GM12878 (cell line): ENCODE measurements around the gene AGAP3. TPM values are rescaled to one million over a fixed set of nuclear protein-coding genes. Genes with fewer than 3 reads are reported as not detected.

Source experiments
- ATAC-seq: fragments of 200-7000 bp; cut with Tn5 transposase; 3 replicates; pipeline ENCODE4 v1.9.1; 2020; ENCODE audit warnings: mild to moderate bottlenecking, moderate library complexity
- BruUV-seq: library from RNA; stranded (reverse); fragments of 400-500 nt; replicated peaks from 2 replicates; lab custom pipeline; 2021; lab: Mats Ljungman, UMichigan
- CTCF ChIA-PET: fragments of 300-600 bp; sonication (Branson Sonifier 250); formaldehyde crosslinking; extraction: SDS; loops from one replicate; lab custom pipeline; 2021; ENCODE audit warnings: inconsistent platforms; lab: Yijun Ruan, JAX
- POLR2A ChIA-PET: fragments of 350-600 bp; formaldehyde crosslinking; extraction: SDS; loops from one replicate; lab custom pipeline; 2021; ENCODE audit warnings: inconsistent platforms; lab: Charles Lee
- RAD21 ChIA-PET: fragments of 300-600 bp; sonication (Branson Sonifier 250); formaldehyde crosslinking; loops from one replicate; lab custom pipeline; 2023; ENCODE audit warnings: antibody characterized with exemption; ENCODE audit not compliant: unreplicated experiment; lab: Charles Lee
- SMC1A ChIA-PET: fragments of 300-600 bp; sonication (Branson Sonifier 250); formaldehyde crosslinking; loops from one replicate; lab custom pipeline; 2023; ENCODE audit not compliant: unreplicated experiment, uncharacterized antibody; lab: Charles Lee
- DNase-seq: peaks from one replicate; pipeline ENCODE4 v3.0.0-alpha.2; 2011; ENCODE audit warnings: low read depth, low spot score
- FAIRE-seq: peaks from 3 replicates; lab custom pipeline; 2011; peaks lifted over from hg19 to GRCh38; lab: Jason Lieb, UNC
- H2AFZ ChIP-seq: 2 replicates; pipeline ENCODE4 v1.6.0; 2011; ENCODE audit warnings: low read depth, low read length, control low read depth; ENCODE audit not compliant: control insufficient read depth
- H3K27ac ChIP-seq: 2 replicates; pipeline ENCODE4 v1.5.1; 2011; ENCODE audit warnings: control low read depth; ENCODE audit not compliant: control insufficient read depth, insufficient read depth
- H3K27me3 ChIP-seq, 2 experiments: replicated peaks in 1 of 2; 2 replicates each; pipeline versions ENCODE4 v1.6.0 to v1.6.1; 2011; ENCODE audit warnings: low read length in 1 of 2; ENCODE audit not compliant: control insufficient read depth in 2 of 2, insufficient read depth in 2 of 2
- H3K36me3 ChIP-seq, 2 experiments: 2 replicates each; pipeline ENCODE4 v1.5.1; 2011; ENCODE audit warnings: low read length in 1 of 2; ENCODE audit not compliant: control insufficient read depth in 2 of 2, insufficient read depth in 2 of 2
- H3K4me1 ChIP-seq: 2 replicates; pipeline ENCODE4 v1.6.1; 2011; ENCODE audit warnings: mild to moderate bottlenecking, low read length, moderate library complexity, mixed read lengths; ENCODE audit not compliant: control insufficient read depth, insufficient read depth
- H3K4me2 ChIP-seq: 2 replicates; pipeline ENCODE4 v1.6.0; 2011; ENCODE audit warnings: control low read depth; ENCODE audit not compliant: control insufficient read depth, insufficient read depth
- H3K4me3 ChIP-seq: fragments of 200-600 bp; sonication (generic); 2 replicates; pipeline ENCODE4 v1.5.1; 2016
- H3K79me2 ChIP-seq: 2 replicates; pipeline ENCODE4 v1.6.0; 2011; ENCODE audit warnings: low read length; ENCODE audit not compliant: control insufficient read depth, insufficient read depth
- H3K9ac ChIP-seq: 2 replicates; pipeline ENCODE4 v1.8.0; 2011; ENCODE audit warnings: low read length, control low read depth, mixed read lengths; ENCODE audit not compliant: control insufficient read depth, insufficient read depth
- H3K9me3 ChIP-seq: replicated peaks from 3 replicates; pipeline ENCODE4 v1.5.1; 2011; ENCODE audit warnings: mild to moderate bottlenecking, low read length; ENCODE audit not compliant: control insufficient read depth, insufficient read depth
- H4K20me1 ChIP-seq: 2 replicates; pipeline ENCODE4 v1.6.0; 2011; ENCODE audit not compliant: control insufficient read depth, insufficient read depth
- FOXM1 ChIP-seq: IDR thresholded peaks from 2 replicates; pipeline ENCODE4 v1.6.1; 2012; ENCODE audit warnings: low read depth, mild to moderate bottlenecking, inconsistent platforms, low read length, moderate library complexity
- GABPA ChIP-seq: IDR thresholded peaks from 2 replicates; pipeline ENCODE4 v1.6.1; 2014; ENCODE audit warnings: antibody characterized with exemption, low read depth, mild to moderate bottlenecking, inconsistent platforms
- JUND ChIP-seq: IDR thresholded peaks from 2 replicates; pipeline ENCODE4 v1.6.1; 2012; ENCODE audit warnings: low read depth, mild to moderate bottlenecking, low read length, improper control_type of control experiment, moderate library complexity
- MTA2 ChIP-seq: fragments of 450-650 bp; IDR thresholded peaks from 2 replicates; pipeline ENCODE4 v1.6.1; 2016; ENCODE audit warnings: low read depth, mild to moderate bottlenecking, moderate library complexity
- NBN ChIP-seq: fragments of 450-650 bp; IDR thresholded peaks from 2 replicates; pipeline ENCODE4 v1.6.1; 2016
- NR2C1 ChIP-seq: fragments of 450-650 bp; IDR thresholded peaks from 2 replicates; pipeline ENCODE4 v1.6.1; 2017; ENCODE audit warnings: antibody characterized with exemption, mild to moderate bottlenecking, moderate library complexity
- RB1 ChIP-seq: fragments of 450-650 bp; formaldehyde crosslinking; IDR thresholded peaks from 2 replicates; pipeline ENCODE4 v1.6.1; 2017; ENCODE audit warnings: mild to moderate bottlenecking, borderline replicate concordance
- SMAD1 ChIP-seq: fragments of 450-650 bp; IDR thresholded peaks from 2 replicates; pipeline ENCODE4 v1.6.1; 2018; ENCODE audit warnings: mild to moderate bottlenecking, low read depth; ENCODE audit not compliant: partially characterized antibody
- SMAD5 ChIP-seq: IDR thresholded peaks from 2 replicates; pipeline ENCODE4 v1.6.1; 2016; ENCODE audit warnings: antibody characterized with exemption, low read depth
- WRNIP1 ChIP-seq: IDR thresholded peaks from 2 replicates; pipeline ENCODE4 v1.6.1; 2011; ENCODE audit warnings: low read depth, low read length, improper control_type of control experiment, borderline replicate concordance
- WGBS: methylation state at CpG from one replicate; pipeline ENCODE4 v1.1.6; 2016; ENCODE audit warnings: low lambda C conversion rate; ENCODE audit not compliant: insufficient replicate concordance, insufficient coverage; ENCODE audit errors: missing lambda C conversion rate; 5-methylcytosine and 5-hydroxymethylcytosine counted together
- in situ Hi-C: fragments of 300-500 bp; cut with MboI; formaldehyde crosslinking; loops from 9 replicates; pipeline ENCODE4 v1.14.3; 2018; ENCODE audit warnings: mixed read lengths
- intact Hi-C: fragments of 100-400 bp; cut with micrococcal nuclease; formaldehyde crosslinking; loops from one replicate; pipeline ENCODE4 v1.14.2; 2022; ENCODE audit not compliant: unreplicated experiment
- polyA plus RNA-seq, 11 experiments: library from polyadenylated mRNA; depleted of rRNA in 4 of 11; unstranded in 6 of 11; stranded (reverse) in 5 of 11; fragments of >200 nt; fragmentation: Nextera tagmentation in 4 of 11; fragmentation: Illumina TruSeq in 1 of 11; extraction: Ambion mirVana in 4 of 11; extraction: Trizol in 1 of 11; gene quantifications; 1 replicate in 1 of 11; 2 replicates in 10 of 11; pipeline versions ENCODE4 v1.2.1 to v1.2.3, GENCODE V29; 2011 to 2016; ENCODE audit warnings: inconsistent platforms in 2 of 11, missing spikeins in 2 of 11, low read depth in 1 of 11
- total RNA-seq, 4 experiments: library from RNA; depleted of rRNA in 3 of 4; stranded (reverse); fragments of >200 nt in 3 of 4; fragmentation: Illumina TruSeq in 1 of 4; extraction: Trizol in 1 of 4; gene quantifications; 2 replicates each; pipeline versions ENCODE4 v1.2.1 to v1.2.3, GENCODE V29; 2013 to 2021
- TF ChIP-seq, protein P1 (sequence below): IDR thresholded peaks from 2 replicates; pipeline ENCODE4 v1.6.1; 2012; ENCODE audit warnings: low read depth, low read length, improper control_type of control experiment

AGAP3 gene
- total and polyA plus RNA-seq, 10 of the 15 experiments (the other 5 are each of a cell fraction or from before 2014, with no cell fraction given), result 1.8 to 68.1 (median 15.7) TPM

DNA sequence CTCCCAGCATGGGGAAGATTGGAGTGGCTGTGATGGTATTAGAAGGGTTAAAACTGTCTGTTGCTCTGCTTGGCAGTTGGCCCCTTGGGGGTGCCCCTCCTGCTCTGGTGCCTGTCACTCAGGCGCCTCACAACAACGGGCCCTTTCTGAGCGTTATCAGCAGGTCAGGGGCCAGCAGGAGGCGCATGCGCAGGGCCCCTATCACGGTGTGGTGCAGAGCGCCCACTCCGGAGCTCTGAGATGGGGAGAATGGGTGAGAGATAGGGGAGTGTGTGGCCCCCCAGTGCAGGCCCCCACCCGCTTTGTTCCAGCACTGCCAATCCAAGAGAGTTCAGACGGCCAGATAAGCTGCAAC, 56.4 kb downstream of the AGAP3 start:
- no peaks in the 10 kb centered on the region for H3K27me3 ChIP-seq
- no peak for ATAC-seq
- 87% methylated on average over 10 of the region's 10 CpGs for WGBS
- H3K4me3 ChIP-seq, result no peak overlapping the region
- intact Hi-C loops, result no loop called here
- in situ Hi-C loops, result no loop called here
- H3K27ac ChIP-seq, result no peak overlapping the region
- RAD21 ChIA-PET, result no interaction called here
- POLR2A ChIA-PET, result no interaction called here
- H3K79me2 ChIP-seq, result no peaks in the 10 kb centered on the region
- no peaks in the 10 kb centered on the region for H3K4me1 ChIP-seq
- DNase-seq, result no peak
- SMC1A ChIA-PET, result no interaction called here
- H3K4me2 ChIP-seq, result no peak overlapping the region
- CTCF ChIA-PET, result interaction anchor here (1.4 kb wide), 1 partner anchor 30 kb away, joined by 3 read pairs; no protein-coding TSS in a partner anchor
- H3K9ac ChIP-seq, result no peak overlapping the region
- BruUV-seq, result no TSS peak
- no peak for FAIRE-seq
- no peak for TF ChIP-seq SMAD1
- no peak for TF ChIP-seq MTA2
- TF ChIP-seq FOXM1, result no peak
- TF ChIP-seq RB1, result no peak
- TF ChIP-seq JUND, result no peak
- no peak for TF ChIP-seq NBN
- TF ChIP-seq GABPA, result no peak
- TF ChIP-seq NR2C1, result no peak
- no peak for TF ChIP-seq SMAD5
- no peak for TF ChIP-seq WRNIP1
- TF ChIP-seq, protein P1, sequence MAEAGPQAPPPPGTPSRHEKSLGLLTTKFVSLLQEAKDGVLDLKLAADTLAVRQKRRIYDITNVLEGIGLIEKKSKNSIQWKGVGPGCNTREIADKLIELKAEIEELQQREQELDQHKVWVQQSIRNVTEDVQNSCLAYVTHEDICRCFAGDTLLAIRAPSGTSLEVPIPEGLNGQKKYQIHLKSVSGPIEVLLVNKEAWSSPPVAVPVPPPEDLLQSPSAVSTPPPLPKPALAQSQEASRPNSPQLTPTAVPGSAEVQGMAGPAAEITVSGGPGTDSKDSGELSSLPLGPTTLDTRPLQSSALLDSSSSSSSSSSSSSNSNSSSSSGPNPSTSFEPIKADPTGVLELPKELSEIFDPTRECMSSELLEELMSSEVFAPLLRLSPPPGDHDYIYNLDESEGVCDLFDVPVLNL, result no peak
- TF ChIP-seq, all 136 proteins: peak for 0
- H2AFZ ChIP-seq, result no peak overlapping the region
- H3K36me3 ChIP-seq, result peaks cover 2% of the 10 kb centered on the region in 2 experiments; a peak in 3 of 4 replicates
- H3K9me3 ChIP-seq, result no peaks in the 10 kb centered on the region
- H4K20me1 ChIP-seq, result no peaks in the 10 kb centered on the region
